Hematopoietic multipotent progenitor cell treated with erythropoietin and hydrocortisone succinate and interleukin-3 and kit ligand, for 17 days (in vitro differentiated cells): ENCODE measurements around the gene INTS1.

Experiments
- DNase-seq: peaks from one replicate; pipeline ENCODE4 v3.0.0-alpha.2; 2015; ENCODE audit warnings: low spot score

INTS1 gene, protein sequence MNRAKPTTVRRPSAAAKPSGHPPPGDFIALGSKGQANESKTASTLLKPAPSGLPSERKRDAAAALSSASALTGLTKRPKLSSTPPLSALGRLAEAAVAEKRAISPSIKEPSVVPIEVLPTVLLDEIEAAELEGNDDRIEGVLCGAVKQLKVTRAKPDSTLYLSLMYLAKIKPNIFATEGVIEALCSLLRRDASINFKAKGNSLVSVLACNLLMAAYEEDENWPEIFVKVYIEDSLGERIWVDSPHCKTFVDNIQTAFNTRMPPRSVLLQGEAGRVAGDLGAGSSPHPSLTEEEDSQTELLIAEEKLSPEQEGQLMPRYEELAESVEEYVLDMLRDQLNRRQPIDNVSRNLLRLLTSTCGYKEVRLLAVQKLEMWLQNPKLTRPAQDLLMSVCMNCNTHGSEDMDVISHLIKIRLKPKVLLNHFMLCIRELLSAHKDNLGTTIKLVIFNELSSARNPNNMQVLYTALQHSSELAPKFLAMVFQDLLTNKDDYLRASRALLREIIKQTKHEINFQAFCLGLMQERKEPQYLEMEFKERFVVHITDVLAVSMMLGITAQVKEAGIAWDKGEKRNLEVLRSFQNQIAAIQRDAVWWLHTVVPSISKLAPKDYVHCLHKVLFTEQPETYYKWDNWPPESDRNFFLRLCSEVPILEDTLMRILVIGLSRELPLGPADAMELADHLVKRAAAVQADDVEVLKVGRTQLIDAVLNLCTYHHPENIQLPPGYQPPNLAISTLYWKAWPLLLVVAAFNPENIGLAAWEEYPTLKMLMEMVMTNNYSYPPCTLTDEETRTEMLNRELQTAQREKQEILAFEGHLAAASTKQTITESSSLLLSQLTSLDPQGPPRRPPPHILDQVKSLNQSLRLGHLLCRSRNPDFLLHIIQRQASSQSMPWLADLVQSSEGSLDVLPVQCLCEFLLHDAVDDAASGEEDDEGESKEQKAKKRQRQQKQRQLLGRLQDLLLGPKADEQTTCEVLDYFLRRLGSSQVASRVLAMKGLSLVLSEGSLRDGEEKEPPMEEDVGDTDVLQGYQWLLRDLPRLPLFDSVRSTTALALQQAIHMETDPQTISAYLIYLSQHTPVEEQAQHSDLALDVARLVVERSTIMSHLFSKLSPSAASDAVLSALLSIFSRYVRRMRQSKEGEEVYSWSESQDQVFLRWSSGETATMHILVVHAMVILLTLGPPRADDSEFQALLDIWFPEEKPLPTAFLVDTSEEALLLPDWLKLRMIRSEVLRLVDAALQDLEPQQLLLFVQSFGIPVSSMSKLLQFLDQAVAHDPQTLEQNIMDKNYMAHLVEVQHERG (N-terminal part only)

DNA sequence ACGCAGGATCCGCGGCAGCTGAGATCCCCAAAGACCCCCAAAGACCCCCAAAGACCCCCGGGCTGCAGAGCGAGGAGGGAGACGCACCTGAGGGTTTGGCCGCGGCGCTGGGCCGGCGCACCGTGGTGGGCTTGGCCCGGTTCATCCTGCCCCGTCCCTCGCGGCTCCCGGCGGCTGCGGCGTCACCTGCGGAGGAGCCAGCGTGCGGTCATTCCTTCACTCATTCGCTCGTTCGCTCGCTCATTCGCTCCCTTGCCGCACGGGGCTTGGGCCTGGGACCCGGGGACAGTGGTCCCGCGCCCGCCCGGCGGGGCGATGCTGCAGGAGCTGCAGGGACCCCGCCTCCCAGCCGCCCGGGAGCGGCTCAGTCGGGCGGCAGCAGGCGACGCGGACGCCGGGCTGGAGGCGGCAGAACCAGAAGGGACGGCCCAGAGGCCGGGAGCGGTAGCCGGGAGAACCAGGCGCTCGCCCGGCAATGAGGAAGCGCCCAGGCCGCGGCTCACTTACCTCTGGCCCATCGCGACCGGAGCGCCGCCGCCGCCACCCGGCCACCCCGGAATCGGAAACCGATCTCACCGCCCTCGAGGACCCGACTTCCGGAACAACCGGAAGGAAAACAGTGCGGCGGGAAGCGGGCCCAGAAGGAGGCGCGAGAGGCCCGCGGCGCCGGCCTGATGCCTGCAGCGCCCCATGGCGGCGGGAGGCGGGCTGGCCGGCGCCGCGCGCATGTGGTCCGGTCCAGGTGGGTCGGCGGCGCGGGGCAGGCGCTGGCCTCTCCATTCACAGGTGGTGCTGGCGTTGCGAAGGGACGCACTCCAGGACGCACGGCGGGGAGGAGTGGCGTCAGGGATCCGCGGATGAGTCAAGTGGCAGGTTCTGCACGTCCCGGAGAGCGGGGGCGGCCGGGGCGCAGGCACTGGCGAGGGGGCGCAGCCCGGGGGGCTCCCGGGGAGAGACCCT, at the start of gene INTS1:
TSS of gene INTS1 (minus strand) at position 574 of the 960 bp plus-strand sequence. CDS start at position 145, 429 bp downstream.
- DNase-seq, result peak; percentile 92

DNA sequence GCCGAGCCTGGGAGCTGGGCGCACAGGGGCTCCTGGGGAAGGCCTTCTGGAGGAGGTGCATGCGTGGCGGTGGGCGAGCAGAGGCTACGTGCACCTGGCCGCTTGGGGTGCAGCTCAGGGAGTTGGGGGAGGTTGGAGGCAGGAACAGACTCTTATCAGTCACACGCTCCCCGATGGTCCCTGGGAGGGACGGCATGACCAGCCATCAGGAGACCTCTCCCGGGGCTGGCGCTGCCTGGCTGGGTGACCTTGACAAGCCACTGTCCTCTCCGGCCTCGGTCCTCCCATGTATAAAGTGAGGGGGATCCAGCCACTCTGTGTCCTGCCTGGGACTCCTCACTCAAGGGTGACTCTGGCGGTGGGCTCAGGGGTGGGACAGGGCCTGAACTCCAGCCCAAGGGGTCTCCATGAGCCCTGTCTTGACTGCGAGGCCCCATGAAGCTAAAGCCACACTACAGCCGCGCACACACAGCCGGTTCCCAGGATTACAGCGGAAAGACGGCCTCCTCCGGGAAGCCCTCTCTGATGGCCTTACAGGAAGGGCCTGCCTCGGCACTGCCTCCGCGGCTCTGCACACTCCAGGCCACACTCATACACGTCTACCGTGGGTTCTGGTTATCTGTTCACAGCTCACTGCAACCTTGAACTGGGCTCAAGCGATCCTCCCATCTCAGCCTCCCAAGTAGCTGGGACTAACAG, 49.5 kb upstream of the INTS1 start:
- DNase-seq, result no peak

DNA sequence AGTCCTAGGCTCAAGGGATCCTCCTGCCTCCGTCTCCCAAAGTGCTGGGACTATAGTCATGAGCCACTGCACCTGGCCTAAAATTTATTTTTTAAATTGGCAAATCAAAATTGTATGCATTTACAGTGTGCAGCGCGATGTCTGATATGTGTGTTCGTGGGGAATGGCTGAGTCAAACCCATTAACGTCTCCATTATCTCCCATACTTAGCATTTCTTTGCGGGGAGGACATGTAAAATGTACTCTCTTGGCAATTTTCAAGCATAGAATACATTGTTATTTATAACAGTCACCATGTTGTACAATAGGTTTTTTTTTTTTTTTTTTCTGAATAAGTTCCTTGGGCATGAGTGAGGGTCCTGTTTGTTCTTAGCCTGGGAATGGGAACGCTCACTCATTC, 48.0 kb upstream of the INTS1 start:
- DNase-seq, result no peak

DNA sequence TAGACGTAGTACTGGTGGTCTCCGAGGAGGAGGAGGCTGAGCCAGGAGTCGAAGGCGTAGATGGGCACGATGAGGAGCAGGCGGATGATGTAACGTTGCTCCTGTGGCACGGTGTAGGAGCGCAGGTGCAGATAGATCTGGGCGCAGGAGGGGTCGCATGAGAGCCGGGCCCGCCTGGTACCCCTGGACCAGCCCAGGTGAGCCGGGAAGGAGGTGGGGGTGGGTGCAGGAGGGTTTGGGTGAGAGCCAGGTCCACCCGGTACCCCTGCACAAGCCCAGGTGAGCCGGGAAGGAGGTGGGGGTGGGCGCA, 46.6 kb upstream of the INTS1 start:
- DNase-seq, result no peak

DNA sequence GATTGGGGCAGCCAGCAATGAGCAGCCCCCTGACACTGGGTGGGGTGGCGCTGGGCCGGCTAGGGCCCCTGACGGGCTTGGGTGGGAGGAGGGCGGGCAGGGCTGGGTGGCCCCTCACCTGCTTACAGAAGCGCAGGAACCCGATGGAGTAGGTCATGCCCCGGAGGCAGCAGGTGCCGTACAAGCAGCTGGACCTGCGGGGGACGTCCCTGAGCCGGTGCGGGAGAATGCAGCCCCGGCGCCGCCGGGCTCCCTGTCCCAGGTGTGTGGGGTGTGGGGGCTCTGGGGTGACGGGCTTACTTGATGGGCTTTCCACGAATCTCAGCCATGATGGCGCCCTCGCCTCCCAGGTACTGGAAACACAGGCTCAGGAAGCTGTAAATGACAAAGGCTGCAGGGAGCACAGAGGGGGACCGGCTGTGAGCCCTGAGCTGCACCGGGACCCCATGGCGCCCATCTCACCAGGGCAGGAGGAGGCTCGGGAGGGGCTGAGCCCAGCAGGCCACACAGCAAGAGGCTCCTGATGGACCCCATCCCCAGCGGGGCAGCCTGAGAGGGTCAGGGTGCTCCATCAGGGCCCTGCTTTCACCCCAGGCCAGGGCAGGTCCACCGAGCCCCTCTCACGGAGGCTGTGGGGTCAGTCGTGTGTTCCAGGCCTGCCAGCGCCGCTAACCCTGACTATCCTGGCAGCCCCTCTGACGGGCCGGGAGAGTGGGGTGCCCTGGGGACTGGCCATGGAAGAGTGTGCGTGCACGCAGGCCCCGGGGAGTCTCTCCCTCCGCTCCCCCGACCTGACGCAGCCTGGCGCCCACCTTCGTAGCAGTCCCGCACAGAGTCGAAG, 46.0 kb upstream of the INTS1 start:
- no peak for DNase-seq

DNA sequence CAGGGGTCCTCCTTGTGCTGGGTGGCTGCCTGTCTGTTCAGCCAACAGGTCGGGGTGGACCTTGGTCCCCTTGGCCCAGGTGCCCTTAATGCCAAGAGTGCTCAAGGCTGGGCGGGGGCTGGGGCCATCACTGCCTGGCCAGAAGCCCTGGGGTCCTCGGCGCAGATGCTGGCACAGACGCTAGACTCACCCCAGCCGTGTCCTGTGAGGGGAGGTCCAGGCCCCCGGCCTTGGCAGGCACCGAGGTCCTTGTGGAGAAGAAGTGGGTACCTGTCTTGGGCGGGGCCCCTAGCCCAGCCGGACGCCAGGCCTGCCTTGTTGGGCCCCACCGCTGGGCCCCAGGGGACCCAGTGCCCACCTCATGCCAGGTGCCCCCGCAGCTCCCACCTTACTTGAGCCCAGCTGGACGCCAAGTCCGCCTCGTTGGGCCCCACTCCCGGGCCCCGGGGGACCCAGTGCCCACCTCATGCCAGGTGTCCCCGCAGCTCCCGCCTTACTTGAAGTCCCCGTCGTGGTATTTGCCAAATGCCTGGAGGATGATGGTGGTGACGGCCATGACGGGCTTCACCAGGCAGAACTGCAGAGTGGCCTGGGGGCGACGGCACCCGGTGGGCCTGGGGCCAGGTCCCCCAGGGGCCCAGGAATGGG, 45.3 kb upstream of the INTS1 start:
- DNase-seq, result no peak

DNA sequence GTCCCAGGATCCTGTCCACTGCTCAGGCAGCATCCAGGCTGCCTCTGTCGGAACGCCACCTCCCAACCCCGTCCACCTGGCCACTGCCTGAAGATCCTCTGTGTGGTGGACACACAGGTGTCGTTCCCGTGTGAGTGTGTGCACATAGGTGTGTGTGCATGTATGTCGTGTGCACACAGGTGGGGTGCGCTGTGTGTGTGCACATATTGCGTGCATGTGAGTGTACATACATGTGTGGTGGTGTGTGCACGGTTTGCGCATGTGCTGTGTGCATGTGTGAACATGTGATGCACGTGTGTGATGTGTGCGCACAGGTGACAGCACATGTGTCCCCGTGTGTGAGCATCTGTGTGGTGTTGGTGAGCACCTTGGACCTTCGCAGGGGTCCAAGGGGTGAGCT, 44.8 kb upstream of the INTS1 start:
- DNase-seq, result no peak

DNA sequence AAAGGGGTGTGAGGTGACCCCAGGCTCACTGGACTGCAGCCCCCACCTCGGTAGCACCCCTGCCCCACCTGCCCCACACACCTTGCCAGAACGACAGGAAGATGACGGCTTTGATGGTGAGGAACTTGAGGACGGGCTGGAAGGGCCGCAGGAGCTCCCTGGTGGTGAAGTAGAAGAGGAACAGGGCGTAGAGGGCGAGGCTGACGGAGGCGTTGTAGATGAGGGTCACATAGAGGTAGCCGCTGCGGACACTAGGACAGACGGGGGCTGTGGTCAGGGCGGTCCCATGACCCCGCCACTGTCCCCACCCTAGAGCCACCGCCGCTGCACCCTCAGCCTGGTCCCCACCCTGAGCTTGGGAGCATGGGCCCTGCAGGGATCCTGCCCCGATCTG, 44.2 kb upstream of the INTS1 start:
- DNase-seq, result peak; percentile 33

DNA sequence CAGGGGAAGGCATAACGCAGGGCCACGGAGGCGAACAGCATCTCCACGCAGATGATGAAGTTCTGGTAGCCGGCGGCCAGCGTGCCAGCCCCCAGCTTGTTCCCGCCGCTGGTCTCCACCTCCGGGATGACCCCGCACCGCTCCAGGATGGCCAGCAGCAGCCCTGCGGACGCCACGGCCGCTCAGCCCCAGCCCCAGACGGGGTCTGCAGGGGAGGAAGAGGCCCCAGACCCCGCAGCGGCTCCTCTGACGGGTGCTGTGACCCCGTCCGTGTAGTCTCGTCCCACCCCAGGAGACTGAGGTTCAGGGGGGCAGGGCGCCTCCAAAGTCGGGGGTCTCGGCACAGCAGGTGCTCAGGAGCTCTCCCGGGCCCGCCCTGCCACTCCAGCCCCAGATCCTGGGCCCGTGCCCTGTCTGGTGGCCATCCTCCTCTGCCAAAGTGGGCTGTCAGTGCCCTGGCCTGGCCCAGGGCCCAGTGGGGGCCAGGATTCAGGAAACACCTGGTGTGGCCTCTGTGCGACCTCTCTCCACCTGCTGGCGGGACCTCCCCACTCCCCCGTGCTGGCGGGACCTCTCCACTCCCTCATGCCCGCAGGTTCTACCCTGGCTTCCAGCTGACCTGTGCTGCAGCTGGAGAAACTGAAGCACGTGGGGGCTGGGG, 43.7 kb upstream of the INTS1 start:
- DNase-seq, result no peak

DNA sequence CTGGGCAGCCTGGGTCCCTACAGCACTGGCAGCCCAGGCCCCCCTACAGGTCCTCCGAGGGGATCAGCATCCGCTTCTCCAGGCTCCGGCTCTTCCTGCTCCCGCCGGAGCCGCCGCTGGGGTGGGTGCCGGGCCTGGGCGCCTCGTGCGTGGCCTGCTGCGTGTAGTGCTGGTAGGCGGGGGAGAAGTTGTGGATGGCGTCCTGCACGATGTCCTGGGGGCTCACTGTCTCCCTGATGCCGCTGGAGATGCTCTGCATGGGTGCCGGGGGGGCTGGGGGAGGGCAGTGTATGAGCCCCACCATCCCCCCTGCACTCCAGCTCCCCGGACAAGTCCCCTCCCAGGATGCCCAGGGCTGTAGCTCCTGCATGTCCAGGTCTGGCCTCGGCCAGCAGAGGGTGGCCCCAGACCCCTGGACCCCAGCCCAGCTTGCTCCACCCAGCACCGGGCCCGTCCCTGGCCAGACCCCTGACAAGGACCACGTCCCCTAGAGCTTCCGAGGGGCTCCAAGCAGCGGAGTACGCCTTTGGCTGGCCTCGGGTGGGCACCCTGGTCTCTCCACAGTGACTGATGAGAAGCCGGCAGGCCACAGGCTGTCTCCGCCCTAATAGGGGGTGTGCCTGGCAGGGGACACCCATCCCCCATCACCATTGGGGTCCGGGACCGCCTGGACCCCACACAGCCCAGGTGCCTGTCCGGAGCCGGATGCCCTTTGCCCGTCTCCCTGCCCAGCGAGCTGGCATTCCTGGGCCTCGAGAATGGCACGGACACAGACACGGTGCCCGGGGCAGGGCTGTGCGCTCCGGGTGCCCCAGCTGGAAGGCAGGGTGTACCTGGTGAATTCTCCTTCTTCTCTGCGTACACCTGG, 43.0 kb upstream of the INTS1 start:
- DNase-seq, result no peak

DNA sequence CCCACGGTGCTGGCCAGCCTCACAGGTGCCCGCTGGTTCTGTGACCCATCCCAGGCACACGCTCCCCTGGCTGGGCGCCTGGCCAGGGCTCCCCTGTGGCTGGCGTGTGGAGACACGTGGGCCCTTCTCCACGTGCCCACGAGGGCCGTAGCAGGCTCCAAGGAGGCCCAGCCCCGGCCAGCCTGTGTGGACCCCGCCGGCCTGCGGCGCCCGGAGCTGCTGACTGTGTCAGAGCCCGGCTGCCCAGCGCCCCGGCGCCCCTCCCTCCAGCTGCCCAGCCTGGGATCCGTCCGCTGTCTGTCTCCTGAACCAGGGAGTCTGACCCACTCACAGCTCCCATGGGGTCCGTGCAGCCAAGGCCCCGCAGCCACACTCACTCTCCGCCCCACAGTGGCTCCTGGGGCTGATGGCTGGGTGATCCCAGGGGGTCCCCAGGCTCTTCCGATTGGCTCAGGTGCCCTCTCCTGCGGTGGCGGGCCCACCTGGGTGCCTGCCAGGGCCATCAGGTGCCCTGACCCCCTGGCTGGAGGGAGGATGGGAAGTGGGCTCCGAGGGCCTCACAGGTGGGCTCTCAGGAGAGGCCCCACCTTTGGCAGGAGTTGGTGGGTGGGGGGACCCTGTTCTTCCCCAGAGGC, 42.2 kb upstream of the INTS1 start:
- no peak for DNase-seq

DNA sequence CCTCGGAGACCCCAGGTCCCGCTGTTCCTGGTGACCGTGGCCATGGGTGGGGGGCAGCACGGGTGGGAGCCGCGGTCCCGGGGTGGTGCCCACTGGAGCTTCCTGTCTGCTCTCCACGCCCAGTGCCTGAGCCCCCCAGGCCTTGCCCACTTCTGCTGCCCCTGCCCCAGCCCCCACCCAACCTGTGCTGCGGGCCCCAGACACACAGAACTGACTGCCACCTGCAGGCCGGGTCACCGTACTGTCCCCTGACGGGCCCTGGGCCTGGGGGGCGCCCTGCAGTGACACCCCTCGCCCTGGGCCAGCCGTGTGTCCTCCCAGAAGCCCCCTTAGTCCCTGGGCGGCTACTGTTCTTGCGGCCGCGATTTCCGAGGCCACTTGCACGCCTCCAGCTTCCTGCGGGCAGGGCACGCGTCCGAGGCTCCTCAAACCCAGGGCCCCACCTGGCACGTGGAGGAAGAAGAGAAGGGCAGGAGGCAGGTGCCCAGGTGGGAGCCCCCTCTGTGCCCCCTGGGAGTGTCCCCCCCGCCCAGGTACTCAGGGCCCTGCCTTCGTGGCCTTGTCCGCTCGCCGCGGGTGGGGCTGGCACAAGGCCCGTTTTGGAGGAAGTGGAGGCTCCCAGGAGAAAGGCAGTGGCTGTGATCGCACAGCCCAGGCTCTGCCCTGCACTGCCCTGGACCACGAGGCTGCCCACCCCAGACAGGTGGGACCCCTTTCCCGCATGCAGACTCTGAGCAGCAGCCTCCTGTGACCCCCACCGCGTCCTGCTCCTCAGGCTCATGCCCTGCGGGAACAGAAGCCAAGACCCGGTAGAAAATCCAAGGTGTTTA, 41.4 kb upstream of the INTS1 start:
- DNase-seq, result no peak

DNA sequence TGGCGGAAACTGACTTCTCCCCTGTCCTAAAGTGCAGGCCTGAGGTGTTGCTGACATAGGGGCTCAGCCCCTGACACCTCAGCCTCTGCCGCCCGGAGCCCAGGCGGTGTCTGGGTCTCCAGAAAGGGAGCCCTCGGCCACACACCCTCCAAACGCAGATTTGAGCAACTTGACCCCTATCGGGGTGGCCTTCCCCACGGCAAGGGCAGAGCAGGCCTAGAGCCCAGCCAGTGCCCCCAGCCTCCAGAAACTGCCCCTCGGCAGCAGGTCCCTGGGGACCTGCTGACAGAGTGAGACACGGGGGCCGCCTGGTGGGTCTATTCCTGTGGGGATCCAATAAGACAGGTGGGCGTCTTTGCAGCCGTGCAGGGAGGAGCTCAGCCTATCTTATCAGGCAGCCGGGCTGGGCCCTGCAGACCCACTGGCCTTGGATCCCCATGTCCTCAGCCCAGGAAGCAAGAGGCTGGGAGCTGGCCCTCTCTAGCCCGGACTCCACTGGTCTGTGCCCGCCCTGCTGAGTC, 40.8 kb upstream of the INTS1 start:
- DNase-seq, result no peak

DNA sequence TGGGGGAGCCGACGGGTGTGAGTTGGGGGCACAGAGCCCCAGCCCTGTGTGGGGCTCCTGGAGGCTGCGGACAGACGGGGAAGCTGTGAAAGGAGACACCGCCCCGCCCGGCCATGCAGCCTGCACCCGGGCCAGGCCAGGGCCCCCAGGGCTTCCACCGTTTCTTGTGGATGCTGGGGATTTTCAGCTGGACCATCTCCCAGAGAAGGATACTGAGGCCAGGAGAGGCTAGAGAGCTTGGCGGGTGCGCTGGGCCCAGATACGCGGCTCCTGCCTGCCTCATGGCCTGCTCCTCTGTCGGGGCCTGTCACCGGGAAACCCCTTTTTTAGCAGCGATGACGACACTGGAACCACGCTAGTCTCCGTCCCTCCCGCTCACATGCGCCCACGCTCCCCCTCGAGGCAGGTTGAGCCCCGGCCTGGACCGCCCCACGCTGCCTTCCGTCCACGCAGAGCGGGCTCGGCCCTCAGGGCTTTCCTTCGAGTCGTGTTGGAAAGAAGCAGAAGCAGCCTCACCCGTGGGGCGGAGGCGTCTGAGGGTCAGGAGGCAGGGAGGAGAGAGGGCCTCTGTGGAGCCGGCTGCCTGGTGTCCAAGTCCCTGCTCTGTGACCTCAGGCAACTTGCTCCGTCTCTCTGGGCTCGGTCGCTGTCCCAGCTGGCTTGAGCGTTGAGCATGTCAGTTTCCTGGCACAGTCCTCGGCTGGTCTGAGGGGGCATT, 40.1 kb upstream of the INTS1 start:
- DNase-seq, result no peak

DNA sequence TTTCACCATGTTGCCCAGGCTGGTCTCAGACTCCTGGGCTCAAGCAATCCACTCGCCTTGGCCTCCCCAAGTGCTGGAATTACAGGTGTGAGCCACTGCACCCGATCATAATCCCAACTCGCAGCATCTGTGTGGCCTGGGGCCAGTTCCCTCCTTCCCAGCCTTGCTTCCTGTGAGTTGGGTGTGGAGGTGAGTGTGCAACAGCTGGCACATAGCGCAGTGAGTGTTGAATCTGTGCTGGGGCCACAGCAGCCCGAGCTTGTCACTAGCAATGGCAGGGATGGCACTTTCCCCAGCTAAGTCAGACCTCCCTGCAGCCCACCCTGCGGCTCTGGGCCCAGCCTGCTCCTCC, 39.6 kb upstream of the INTS1 start:
- no peak for DNase-seq
